HL-60 (cell line): ENCODE data around the gene WAPL.
A peak's percentile ranks its signal among the peaks of the same experiment; 100 is the strongest.

Source experiments
- DNase-seq, 2 experiments: peaks; one replicate each; pipeline ENCODE4 v3.0.0-alpha.2; 2010 to 2020; ENCODE audit warnings: low read depth in 1 of 2, low spot score in 1 of 2
- H3K27ac ChIP-seq: fragments of 250-450 bp; sonication (Bioruptor Pico); replicated peaks from 2 replicates; pipeline ENCODE4 v1.5.1; 2020; ENCODE audit warnings: mild to moderate bottlenecking, moderate library complexity
- H3K27me3 ChIP-seq: fragments of 250-450 bp; sonication (Bioruptor Pico); 2 replicates; pipeline ENCODE4 v1.5.1; 2021; ENCODE audit warnings: mild to moderate bottlenecking, moderate library complexity; ENCODE audit not compliant: insufficient read depth, poor library complexity, severe bottlenecking
- H3K4me3 ChIP-seq: replicated peaks from 2 replicates; pipeline ENCODE4 v1.5.1; 2011; ENCODE audit warnings: mild to moderate bottlenecking, control low read depth, low read length; ENCODE audit not compliant: insufficient read depth
- CTCF ChIP-seq: IDR thresholded peaks from one replicate; pipeline ENCODE4 v1.5.1; 2011; ENCODE audit warnings: low read length, control low read depth, inconsistent platforms; ENCODE audit not compliant: insufficient read depth
- GABPA ChIP-seq: IDR thresholded peaks from 2 replicates; pipeline ENCODE4 v1.6.1; 2012; ENCODE audit warnings: low read depth
- POLR2AphosphoS5 ChIP-seq: IDR thresholded peaks from 2 replicates; pipeline ENCODE4 v1.6.1; 2012; ENCODE audit warnings: low read depth
- REST ChIP-seq: IDR thresholded peaks from 2 replicates; pipeline ENCODE4 v1.6.1; 2012; ENCODE audit warnings: low read depth; ENCODE audit not compliant: insufficient replicate concordance
- SPI1 ChIP-seq: IDR thresholded peaks from 2 replicates; pipeline ENCODE4 v1.6.1; 2012; ENCODE audit warnings: low read depth, mild to moderate bottlenecking, borderline replicate concordance

WAPL gene

GRCh38 chr10:86400705-86401587 is 120.6 kb downstream of the WAPL start:
- peaks cover 16% of the 10 kb centered on the region for H3K27me3 ChIP-seq
- no peak for TF ChIP-seq POLR2AphosphoS5
- TF ChIP-seq CTCF = no peak
- no peak for TF ChIP-seq REST
- TF ChIP-seq GABPA = no peak
- no peak for TF ChIP-seq SPI1

GRCh38 chr10:86399879-86400704 is 121.5 kb downstream of the WAPL start:
- Histone ChIP-seq H3K27me3 (peaks cover 16% of the 10 kb centered on the region), H3K27ac (no peak overlapping the region; the same call in 1 of the 2 replicates), H3K4me3 (peak overlapping the region; percentile 73)
- peak; percentile 77 to 95 for DNase-seq
- TF ChIP-seq CTCF (peak; percentile 73), REST (no peak), SPI1 (peak; percentile 28; the same call in 1 of the 2 replicates), POLR2AphosphoS5 (no peak), GABPA (no peak)

More at GRCh38 chr10:86400705-86401587, 120.6 kb downstream of the WAPL start:
- Histone ChIP-seq H3K4me3 (peak overlapping the region; percentile 73), H3K27ac (no peak overlapping the region; the same call in 1 of the 2 replicates)
- DNase-seq = no peak

GRCh38 chr10:86399514-86399878 is 122.1 kb downstream of the WAPL start:
- DNase-seq = no peak
- TF ChIP-seq CTCF = no peak
- no peak for TF ChIP-seq GABPA
- no peak for TF ChIP-seq POLR2AphosphoS5
- no peak for TF ChIP-seq REST
- TF ChIP-seq SPI1 = no peak
- no peak overlapping the region for H3K27ac ChIP-seq
- H3K4me3 ChIP-seq = no peak overlapping the region
- H3K27me3 ChIP-seq = peaks cover 16% of the 10 kb centered on the region
